DND-41 (cell line): Measurements from ENCODE around the gene NINJ1.

Experiments used
- CTCF ChIP-seq: IDR thresholded peaks from 2 replicates; pipeline ENCODE4 v1.5.1; 2012; ENCODE audit warnings: borderline replicate concordance, low read length, moderate library complexity, mild to moderate bottlenecking; ENCODE audit not compliant: poor library complexity, severe bottlenecking; ENCODE audit errors: extremely low read depth
- EZH2 ChIP-seq: IDR thresholded peaks from 3 replicates; pipeline ENCODE4 v1.6.1; 2012; ENCODE audit warnings: borderline replicate concordance, low read depth, mild to moderate bottlenecking, moderate library complexity, low read length, inconsistent platforms; ENCODE audit not compliant: severe bottlenecking

GRCh38 chr9:93177676-93178075 is 43.6 kb upstream of the NINJ1 start:
- no peak for TF ChIP-seq CTCF
- no peak for TF ChIP-seq EZH2
